ENCODE measurements around the gene ECSCR.
A peak's percentile ranks its signal among the peaks of the same experiment; 100 is the strongest.

ECSCR gene

GRCh38 chr5:139474890-139475791 lies 12.6 kb upstream of the ECSCR start:
- peak; percentile 81 for DNase-seq (ENCODE audit: low read depth)

GRCh38 chr5:139473565-139473964 lies 11.0 kb upstream of the ECSCR start:
- no peak for DNase-seq (ENCODE audit: low read depth)

- DNase-seq (ENCODE audit: low read depth), result no peak
Observed at GRCh38 chr5:139473105-139473504, 10.6 kb upstream of the ECSCR start.

GRCh38 chr5:139472386-139473030 lies 10.0 kb upstream of the ECSCR start:
- DNase-seq (ENCODE audit: low read depth), result no peak

GRCh38 chr5:139470821-139471300 lies 8.3 kb upstream of the ECSCR start, which contains the start of gene SMIM33:
Gene SMIM33 (plus strand): TSS chr5:139471004. CDS start chr5:139471122, 118 bp downstream.
- DNase-seq (ENCODE audit: low read depth), result no peak

GRCh38 chr5:139468421-139468931 lies 5.9 kb upstream of the ECSCR start:
- no peak for DNase-seq (ENCODE audit: low read depth)

GRCh38 chr5:139461698-139462097 lies 845 bp downstream of the ECSCR start:
- DNase-seq (ENCODE audit: low read depth), result peak; percentile 66

GRCh38 chr5:139461176-139461575 lies 1.4 kb downstream of the ECSCR start:
- no peak for DNase-seq (ENCODE audit: low read depth)

- DNase-seq (ENCODE audit: low read depth), result no peak
Observed at GRCh38 chr5:139460455-139460854, 2.1 kb downstream of the ECSCR start.

- peak; percentile 30 for DNase-seq (ENCODE audit: low read depth)
Observed at GRCh38 chr5:139459451-139459934, 3.0 kb downstream of the ECSCR start.

- DNase-seq (ENCODE audit: low read depth), result peak; percentile 73
Observed at GRCh38 chr5:139458580-139459407, 3.7 kb downstream of the ECSCR start.

- DNase-seq (ENCODE audit: low read depth), result no peak
Observed at GRCh38 chr5:139457653-139458306, 4.8 kb downstream of the ECSCR start.

GRCh38 chr5:139457241-139457640 lies 5.3 kb downstream of the ECSCR start:
- DNase-seq (ENCODE audit: low read depth), result no peak

GRCh38 chr5:139456776-139457175 lies 5.8 kb downstream of the ECSCR start:
- no peak for DNase-seq (ENCODE audit: low read depth)

- DNase-seq (ENCODE audit: low read depth), result no peak
Observed at GRCh38 chr5:139454568-139455290, 7.8 kb downstream of the ECSCR start.

GRCh38 chr5:139453683-139454567 lies 8.6 kb downstream of the ECSCR start:
- no peak for DNase-seq (ENCODE audit: low read depth)

- DNase-seq (ENCODE audit: low read depth), result no peak
Observed at GRCh38 chr5:139451878-139452660, 10.5 kb downstream of the ECSCR start.

- DNase-seq (ENCODE audit: low read depth), result no peak
Observed at GRCh38 chr5:139451176-139451575, 11.4 kb downstream of the ECSCR start.
